Ecto neural progenitor cell (in vitro differentiated cells): Measurements from ENCODE around the gene ASPHD2.
A peak's percentile ranks its signal among the peaks of the same experiment; 100 is the strongest.
"Not testable (repeated sequence)": the region's sequence is repeated elsewhere in the genome, so short reads cannot be mapped to it uniquely, and the experiment has no call there.

Experiments used
- DNase-seq: peaks from one replicate; pipeline ENCODE4 v3.0.0-alpha.2; 2018; ENCODE audit warnings: low spot score

The ASPHD2 gene

GRCh38 chr22:26428515-26429457, at the start of gene ASPHD2:
ASPHD2 (plus strand) TSS chr22:26429260; CDS start chr22:26433616, 4,356 bp downstream.
- DNase-seq, result peak; percentile 86

GRCh38 chr22:26380072-26380830, 48.8 kb upstream of the ASPHD2 start:
- no peak for DNase-seq

GRCh38 chr22:26382782-26383181, 46.3 kb upstream of the ASPHD2 start:
- DNase-seq, result no peak

- no peak for DNase-seq
Observed at GRCh38 chr22:26383968-26384556, 45.0 kb upstream of the ASPHD2 start.

GRCh38 chr22:26385164-26385563, 43.9 kb upstream of the ASPHD2 start:
- DNase-seq, result no peak

- no peak for DNase-seq
Observed at GRCh38 chr22:26389125-26389524, 39.9 kb upstream of the ASPHD2 start.

- no peak for DNase-seq
Observed at GRCh38 chr22:26391091-26391490, 38.0 kb upstream of the ASPHD2 start.

- no peak for DNase-seq
Observed at GRCh38 chr22:26391623-26392022, 37.4 kb upstream of the ASPHD2 start.

GRCh38 chr22:26393929-26394328, 35.1 kb upstream of the ASPHD2 start:
- no peak for DNase-seq

- peak; percentile 63 for DNase-seq
Observed at GRCh38 chr22:26394777-26395176, 34.3 kb upstream of the ASPHD2 start.

GRCh38 chr22:26395926-26396325, 33.1 kb upstream of the ASPHD2 start:
- DNase-seq, result no peak

GRCh38 chr22:26398741-26399153, 30.3 kb upstream of the ASPHD2 start:
- DNase-seq, result peak; percentile 56

GRCh38 chr22:26399289-26399688, 29.8 kb upstream of the ASPHD2 start:
- DNase-seq, result no peak

GRCh38 chr22:26401726-26402125, 27.3 kb upstream of the ASPHD2 start:
- no peak for DNase-seq

GRCh38 chr22:26404851-26405421, 24.1 kb upstream of the ASPHD2 start:
- no peak for DNase-seq

GRCh38 chr22:26406118-26406517, 22.9 kb upstream of the ASPHD2 start:
- no peak for DNase-seq

GRCh38 chr22:26408562-26409220, 20.4 kb upstream of the ASPHD2 start:
- not testable (repeated sequence) for DNase-seq

- DNase-seq, result no peak
Observed at GRCh38 chr22:26409719-26410335, 19.2 kb upstream of the ASPHD2 start.

GRCh38 chr22:26410386-26410785, 18.7 kb upstream of the ASPHD2 start:
- no peak for DNase-seq

GRCh38 chr22:26414347-26414746, 14.7 kb upstream of the ASPHD2 start:
- no peak for DNase-seq

GRCh38 chr22:26416256-26416655, 12.8 kb upstream of the ASPHD2 start:
- no peak for DNase-seq
